NCI-H146 treated with DMSO at 0.1 percent for 48 hours (cell line): ENCODE data around the gene F12.
A peak's percentile ranks its signal among the peaks of the same experiment; 100 is the strongest.
"Not testable (repeated sequence)": the region's sequence is repeated elsewhere in the genome, so short reads cannot be mapped to it uniquely, and the experiment has no call there.

ENCODE experiments used
- DNase-seq: peaks from one replicate; lab custom pipeline; 2025; ENCODE audit not compliant: unreplicated experiment; lab: John Stamatoyannopoulos, UW

F12 gene

DNA sequence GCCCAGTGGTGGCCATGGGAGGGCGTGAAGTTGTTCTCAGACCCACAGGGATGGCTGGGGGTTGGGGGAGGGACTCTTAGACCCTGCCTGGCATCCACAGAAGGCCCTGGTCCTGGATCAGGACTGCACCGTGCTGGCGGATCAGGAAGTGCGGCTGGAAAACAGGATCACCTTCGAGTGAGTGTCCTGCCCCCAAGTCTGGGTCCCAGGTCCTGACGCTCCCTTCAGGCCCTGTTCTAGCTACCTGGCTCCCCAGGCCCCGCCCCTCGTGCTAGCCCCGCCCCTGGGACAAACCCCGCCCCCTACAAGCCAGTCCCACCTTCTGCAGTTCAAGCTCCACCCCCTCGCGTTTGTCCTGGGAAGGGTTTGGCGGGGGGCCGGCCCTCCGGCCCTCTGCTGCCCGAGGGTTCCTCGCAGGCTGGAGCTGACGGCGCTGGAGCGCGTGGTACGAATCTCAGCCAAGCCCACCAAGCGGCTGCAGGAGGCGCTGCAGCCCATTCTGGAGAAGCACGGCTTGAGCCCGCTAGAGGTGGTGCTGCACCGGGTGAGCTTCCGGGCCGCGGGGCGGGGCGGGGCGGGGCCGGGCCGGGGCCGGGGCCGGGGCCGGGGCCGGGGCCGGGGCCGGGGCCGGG lies 38.8 kb downstream of the F12 start:
- peak; percentile 64 for DNase-seq

DNA sequence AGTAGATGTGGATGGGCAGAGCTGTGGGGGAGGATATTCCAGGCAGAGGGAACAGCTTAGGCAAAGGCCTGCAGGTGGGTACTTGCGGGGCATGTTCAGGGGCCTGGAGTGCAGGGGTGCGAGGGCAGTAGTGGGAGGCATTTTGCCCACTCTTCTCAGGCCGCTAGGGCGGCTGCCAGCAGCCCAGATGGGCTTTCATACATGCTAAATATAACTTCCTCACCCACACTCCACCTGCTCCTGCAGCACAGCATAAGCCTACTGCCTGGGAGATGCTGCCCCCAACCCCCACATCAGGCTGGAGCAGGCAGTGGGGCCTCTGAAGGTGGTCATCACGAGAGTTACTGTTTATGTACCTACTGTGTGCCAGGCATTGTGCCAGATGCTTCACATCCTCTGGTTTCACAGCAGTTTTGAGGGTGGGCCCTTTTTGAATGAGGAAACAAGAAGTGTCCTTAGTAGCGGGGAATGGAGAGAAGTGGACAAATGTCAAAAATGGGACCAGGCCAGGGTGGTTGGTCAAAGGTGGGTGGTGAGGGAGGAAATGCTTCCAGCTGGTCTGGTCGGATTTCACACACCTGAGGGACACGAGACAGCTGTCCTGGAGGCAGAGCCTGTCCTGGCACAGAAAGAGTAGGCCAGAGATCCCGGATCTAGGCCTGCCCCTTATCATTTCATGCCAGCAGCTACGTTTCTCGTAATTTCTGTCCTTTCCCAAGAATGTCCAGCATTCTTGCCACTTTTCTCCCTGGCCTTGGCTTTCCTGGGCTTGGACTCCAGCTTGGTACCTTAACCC lies 39.5 kb downstream of the F12 start:
- DNase-seq, result no peak

DNA sequence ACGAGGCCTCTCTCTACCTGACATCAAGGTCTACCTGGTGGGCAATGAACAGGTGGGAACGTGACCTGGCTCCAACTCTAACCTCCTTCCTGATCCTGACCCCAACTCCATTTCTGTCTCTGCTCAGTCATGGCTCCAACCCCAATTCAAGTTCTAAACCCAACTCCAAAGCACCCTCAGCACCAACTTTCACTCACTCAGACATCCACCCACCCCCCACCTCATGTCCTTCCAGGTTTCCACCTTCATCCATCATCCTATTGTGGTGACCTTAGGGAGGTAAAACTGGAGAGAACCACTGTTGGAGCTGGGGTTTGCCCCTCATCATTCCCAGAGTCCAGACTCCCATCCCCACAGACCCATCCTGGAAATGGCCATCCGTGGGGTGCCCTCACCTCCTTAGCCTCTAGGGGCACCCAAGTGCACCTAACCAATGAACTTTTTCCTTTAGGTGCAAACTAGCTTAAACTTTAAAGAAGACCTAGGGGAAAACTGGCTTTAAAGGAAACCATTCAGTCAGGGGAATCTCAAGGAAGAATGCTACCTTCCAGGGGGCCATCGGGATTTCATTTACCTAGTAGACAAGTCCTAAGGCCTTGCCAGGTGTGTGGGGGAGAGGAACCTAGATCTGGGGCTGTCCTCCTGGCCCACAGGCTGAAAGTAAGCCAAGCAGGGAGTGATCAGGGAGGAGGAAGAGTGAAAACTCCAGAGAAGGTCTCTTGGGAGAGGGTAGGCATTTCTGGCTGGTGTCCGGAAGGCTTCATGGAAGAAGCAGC lies 40.3 kb downstream of the F12 start:
- DNase-seq, result no peak

DNA sequence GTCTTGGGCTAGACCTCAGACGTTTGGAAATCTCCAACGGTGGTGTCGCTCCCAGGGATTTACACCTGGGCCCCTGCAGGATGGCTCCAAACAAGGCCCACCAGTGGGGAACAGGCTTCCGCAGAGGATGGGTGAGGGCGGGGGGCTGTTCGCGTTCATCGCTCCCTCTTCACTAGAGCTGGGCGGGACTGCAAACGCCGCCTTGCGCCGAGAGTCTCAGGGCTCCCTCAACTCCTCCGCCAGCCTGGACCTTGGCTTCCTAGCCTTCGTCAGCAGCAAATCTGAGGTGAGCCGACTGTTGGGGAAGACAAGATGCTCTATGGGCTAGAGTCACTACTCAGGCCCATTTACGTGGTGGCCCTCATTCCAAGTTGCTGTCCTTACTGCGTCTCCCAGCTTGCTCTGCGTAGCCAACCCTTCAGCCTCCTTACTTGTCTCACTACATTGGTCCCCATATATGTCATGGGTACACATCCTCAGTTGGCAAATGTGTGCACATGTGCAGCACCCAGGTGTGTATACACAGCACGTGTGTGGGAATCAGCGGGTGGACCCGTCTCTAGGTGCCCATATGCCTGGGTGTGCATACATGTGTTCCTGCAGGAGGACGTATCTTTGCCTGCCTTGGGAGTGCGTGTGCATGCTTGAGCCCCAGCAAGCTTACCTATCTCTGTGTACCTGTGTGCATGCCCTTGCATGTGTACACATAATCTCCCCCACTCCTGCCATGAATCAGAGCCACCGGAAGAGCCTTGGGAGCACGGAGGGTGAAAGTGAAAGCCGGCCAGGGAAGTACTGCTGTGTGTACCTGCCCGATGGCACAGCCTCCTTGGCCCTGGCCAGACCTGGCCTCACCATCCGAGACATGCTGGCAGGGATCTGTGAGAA lies 41.1 kb downstream of the F12 start:
- no peak for DNase-seq

DNA sequence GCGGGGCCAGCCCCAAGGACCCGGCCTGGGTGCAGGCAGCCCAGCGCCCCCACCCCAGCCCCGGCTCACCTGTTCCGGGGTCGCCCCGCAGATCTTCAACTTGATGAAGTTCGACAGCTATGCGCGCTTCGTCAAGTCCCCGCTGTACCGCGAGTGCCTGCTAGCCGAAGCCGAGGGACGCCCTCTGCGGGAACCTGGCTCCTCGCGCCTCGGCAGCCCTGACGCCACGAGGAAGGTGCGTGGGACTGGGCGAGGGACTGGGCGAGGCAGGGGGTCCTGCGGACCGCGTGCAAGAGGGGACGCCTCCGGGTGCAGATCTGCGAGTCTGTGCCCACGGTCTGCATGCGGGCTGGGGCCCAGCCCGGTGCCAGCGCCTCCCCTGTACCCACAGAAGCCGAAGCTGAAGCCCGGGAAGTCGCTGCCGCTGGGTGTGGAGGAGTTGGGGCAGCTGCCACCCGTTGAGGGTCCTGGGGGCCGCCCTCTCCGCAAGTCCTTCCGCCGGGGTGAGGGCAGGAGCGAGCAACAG lies 42.0 kb downstream of the F12 start:
- DNase-seq, result no peak

DNA sequence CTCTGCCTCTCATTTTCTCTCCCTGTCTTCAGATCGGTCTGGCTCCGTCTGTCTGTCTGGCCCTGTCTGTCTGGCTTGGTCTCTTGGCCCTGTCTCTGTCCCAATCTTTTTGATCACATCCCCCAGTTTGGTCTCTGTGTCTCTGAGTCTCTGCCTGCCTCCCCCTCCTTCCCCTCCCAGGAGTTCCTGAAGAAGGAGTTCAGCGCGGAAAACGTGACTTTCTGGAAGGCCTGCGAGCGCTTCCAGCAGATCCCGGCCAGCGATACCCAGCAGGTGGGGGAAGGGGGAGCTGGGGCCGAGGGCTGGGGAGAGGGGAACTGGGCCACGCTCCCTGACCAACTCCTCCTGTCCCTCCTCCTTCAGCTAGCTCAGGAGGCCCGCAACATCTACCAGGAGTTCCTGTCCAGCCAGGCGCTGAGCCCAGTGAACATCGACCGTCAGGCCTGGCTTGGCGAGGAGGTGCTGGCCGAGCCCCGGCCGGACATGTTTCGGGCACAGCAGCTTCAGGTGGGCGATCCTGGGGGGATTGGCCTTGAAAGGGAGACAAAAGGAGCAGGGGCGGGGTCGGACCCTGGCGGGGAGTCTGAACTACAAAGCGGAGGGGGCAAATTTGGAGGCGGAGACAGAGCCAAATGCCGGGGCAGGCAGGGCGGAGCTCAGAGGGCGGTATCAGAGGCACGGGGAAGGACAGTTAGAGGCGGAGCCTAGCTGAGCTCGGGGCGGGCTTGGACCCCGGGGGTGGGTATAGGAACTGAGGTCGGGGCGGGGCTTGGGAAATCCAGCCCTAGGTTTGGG lies 42.6 kb downstream of the F12 start:
- no peak for DNase-seq

DNA sequence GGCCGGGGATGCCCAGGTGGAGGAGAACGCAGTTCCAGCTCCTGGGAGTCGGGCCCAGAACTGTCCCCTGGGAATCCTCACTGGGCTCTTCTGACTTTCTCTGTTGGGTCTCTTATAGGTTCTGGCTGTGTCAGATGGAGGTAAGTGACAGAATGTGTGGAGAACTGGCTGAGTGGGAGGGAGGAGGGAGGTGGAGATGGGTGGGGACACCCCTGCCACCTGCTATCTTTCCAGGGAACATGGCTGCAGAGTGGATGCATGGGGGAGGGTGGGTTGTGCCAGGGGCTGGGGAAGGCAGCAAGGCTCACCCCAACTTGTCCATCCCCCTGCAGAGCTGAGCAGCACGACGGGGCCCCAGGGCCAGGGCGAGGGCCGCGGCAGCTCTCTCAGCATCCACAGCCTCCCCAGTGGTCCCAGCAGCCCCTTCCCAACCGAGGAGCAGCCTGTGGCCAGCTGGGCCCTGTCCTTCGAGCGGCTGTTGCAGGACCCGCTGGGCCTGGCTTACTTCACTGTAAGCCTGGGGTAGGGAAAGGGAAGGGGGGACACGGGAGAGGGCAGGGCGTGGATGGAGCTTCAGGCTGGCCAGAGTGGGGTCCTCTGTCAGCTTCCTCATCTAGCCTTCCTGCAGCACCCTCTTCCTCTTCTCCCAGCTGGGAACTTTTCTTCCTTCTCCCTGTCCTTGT lies 43.4 kb downstream of the F12 start:
- no peak for DNase-seq

DNA sequence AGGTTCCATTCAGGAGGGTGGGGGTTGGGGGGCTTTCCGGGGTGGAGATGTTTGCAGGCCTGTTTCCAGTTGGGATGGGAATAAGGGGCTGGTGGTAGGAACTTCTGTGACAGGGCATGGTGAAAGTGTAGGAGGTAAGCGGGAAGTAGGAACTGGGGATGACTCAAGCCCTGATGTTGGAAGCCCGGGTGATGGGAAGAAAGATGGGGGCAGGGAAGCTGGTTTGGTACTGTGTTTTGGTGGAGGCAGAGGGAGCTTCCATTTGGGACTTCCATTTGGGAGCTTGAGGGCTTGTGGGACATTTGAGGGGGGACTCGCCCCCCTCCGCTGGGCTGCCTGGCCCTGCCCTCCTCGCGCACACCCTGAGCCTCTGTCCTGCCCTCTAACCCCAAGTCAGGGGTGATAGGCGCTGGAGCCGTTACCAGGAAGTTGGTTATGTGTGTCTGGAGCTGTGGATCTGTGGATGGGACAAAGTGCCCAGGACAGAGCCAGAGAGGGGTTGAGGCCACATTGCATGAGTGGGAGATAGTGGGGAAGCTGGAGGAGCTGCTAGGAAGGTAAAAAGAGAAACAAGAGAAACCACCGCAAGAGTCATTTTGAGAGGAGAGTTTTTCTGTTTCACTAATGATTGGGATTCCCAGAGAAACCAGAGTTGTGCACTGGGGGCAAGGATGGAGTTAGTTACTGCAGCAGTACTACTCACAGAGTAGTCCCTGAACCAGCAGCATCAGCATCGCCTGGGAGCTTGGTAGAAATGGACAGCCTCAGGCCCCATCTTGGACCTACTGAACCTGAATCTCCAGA lies 45.0 kb downstream of the F12 start:
- no peak for DNase-seq

DNA sequence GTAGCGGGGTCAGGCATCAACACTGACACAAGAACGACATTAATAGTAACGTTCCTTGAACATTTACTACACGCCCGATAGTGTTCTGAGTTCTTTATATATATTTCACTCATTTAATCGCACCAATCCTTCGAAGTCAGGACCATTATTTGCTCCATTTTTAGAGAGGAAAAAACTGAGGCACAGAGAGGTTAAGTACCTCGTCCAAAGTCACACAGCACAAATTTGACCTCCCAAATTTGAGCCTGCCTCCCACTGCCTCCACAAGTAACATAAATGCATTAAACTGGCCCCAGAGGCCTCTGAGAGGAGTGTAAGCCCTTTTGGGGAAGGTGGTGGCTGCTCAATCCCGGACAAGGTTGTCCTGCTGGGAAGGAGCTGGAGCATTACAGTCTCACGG lies 45.8 kb downstream of the F12 start:
- no peak for DNase-seq

DNA sequence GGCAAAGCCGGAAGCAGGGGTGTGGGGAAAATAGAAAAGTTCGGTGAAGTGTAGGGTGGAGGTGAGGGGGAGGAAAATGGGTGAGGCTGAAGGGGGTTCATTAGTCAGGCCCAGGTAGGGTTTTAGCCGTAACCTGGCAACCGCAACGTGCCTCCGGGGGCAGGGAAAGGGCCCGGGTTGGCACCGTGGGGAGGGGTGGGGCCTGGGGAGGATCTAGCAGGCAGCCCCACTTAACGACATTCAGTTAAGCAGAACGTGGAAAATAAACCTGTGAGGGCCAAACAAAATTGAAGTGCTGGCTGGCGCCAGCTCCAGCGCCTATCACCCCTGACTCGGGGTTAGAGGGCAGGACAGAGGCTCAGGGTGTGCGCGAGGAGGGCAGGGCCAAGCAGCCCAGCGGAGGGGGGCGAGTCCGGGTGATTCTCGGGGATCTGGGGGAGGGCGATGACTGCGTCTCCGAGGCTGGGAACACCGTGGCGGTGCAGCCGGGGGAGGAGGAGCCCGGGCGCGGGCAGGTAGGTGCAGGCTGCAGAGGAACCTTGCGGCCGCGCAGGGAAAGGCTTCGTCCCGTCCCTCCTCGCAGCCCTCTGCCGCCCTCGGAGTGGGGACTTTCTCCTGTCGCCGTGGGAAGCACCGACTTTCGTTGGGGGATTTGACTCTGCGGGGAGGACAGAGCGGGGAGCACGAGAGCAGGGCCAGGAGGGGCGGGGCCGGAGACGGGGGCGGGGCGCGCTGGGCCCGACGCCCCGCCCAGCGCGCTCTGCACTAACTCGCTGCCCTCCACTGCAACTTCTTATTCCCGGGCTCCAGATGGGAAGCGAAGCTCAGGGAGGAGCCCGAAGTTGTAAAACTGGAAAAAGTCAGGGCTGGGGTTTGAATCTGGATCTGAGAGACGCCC lies 46.5 kb downstream of the F12 start:
- peak; percentile 6 for DNase-seq

DNA sequence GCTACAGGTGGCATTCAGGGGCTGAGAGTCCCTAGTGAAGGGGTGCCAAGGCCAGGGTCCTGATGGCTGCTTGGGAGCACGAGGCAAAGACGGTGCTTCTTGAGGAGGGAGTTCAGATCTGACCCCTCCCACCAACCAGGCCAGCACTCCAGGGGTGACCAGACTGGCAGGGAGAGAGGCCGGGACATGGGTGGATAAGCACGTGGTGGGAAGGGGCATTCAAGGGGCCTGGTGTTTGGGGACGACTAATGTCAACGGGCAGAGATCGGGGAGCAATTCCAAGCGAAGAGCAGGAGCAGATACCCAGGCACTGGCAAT lies 47.1 kb downstream of the F12 start:
- DNase-seq, result no peak

DNA sequence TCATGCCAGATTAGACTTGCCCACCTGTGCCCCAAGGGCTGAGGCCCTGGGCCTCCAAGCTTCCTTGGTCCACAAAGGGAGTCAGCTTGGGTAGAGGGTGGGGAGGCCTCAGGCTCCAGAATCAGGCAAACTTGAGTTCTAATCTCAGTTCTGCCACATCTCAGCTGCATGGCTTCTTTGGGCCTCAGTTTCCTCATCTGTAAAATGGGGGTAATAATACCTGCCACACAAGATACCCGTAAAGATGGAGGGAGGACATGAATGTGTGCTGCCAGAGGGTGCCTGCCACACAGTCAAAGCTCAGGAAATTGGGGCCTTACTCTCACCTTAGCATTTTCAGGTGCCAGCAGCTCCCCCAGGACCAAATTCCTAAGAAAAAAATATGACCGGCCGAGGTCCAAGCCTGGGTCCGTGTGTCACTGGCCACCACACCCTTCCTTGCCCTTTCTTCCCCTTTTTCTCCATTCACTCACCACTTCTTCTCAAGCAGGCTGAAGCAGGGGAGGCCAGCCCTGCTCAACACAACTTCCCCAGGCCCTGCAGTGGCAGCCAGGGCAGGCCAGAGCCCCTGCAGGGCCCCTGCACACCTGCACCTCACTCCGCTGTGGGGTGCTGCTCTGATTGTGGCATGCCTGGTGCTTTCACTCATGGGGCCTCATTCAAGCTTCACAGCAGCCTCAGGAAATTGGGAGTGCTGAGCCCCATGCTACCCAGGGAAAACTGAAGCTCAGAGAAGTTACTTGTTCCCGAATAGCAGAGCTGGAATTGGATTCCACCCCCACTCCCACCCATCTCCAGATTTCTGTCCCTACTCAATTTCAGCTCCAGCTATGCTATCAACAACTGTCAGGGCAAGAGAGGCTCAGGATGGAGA lies 47.7 kb downstream of the F12 start:
- DNase-seq, result no peak

DNA sequence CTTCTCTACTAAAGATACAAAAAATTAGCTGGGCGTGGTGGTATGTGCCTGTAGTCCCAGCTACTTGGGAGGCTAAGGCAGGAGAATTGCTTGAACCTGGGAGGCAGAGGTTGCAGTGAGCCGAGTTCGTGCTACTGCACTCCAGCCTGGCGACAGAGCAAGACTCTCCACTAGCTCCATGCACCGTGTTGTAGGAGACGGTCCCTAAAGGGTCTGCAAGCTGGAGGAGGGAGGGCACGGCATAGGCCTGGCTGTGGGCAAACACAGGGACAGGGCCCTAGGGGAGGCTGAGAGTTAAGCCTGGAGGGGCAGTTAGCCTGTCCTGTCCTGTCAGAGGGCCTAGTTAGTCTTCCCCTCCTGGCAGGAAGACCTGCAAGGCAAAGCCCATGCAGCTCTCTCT lies 48.6 kb downstream of the F12 start:
- not testable (repeated sequence) for DNase-seq

DNA sequence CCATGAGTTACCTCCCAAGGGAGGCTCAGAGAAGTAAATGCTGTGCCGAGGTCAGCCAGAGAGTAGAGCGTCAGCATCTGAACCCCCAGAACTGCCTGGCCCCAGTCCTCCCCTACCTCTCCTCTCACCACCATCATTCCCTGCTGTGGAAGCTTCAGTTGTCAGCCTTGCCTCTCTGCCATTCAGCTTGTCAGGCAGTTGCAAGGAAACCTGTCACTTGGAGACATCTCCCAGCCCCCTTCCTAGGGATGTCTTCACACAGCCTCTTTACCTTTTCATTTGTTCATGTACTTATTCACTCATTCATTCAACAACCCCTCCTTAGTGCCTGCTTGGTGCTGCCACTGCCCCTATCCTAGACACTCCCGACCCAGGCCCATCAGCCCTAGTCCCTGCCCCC lies 49.5 kb downstream of the F12 start:
- no peak for DNase-seq

DNA sequence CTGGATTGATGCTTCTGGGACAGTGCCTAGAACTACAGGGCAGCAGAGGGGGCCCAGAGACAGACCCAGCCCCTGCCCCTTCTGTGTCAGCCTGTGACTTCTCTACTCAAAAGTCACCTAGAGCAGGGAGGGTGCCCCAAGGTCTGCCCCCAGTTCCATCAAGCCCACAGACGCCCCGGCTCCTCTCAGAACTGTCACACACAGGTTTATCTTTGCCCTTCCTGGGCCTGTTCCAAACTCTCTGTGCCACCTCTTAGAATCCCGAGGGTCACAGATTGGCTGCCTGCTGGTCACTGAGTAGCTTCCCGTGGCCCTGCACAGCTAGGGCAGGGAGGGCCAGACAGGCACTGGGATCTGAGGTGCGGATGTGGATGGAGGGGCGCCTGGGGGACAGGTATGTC lies 49.9 kb downstream of the F12 start:
- DNase-seq, result no peak

DNA sequence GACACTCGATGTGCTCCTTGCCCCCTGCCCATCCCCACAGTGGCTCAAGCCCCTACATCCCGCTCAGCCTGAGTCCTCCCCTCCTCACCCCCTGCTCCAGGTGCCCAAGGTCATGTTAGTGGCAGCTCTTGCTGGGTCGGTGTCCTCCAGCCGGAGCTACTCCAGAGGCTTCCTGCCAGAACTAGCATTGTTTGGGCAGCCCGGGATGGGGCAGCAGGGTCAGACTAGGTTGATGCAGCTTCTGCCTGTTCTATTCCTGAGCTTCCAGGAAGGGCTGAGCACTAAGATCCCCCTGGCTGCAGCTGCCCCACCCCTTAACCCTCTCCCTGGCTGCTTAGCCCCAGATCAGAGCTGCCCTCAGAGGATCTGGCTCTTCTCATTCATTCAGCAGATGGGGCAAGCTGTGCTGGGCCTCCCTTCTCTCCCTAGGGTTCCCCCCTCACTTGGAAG lies 51.0 kb downstream of the F12 start:
- no peak for DNase-seq
